Suppressor macrophage treated with lipopolysaccharide for 4 hours (primary cell): Measurements from ENCODE around the gene MTCH1.
"Not testable (repeated sequence)": the region's sequence is repeated elsewhere in the genome, so short reads cannot be mapped to it uniquely, and the experiment has no call there.

Source experiments
- DNase-seq: peaks from one replicate; pipeline ENCODE4 v3.0.0-alpha.2; 2020

Gene MTCH1

DNA sequence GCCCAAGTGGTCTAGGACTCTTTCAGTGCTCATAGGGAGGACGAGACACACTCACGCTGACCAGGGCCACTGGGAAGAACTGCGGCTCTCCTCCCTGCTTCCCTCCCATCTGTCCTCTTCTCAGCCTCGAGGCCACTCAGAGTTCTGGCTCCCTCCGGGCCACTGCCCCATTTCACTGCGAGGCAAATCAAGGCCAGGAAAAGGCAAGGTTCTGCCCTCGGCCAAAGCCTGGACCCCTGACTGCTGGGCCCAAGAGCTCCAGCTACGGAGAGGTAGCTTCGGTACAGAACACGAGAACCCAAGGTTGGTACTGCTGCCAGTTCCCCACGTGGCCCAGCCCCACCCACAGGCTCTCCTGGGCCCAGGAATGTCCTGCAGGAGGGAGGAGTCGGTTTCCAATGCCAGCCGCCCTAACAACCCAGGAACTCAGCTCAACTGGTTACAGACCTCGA is 16.7 kb downstream of the MTCH1 start:
- DNase-seq: no peak

- no peak for DNase-seq
Observed at GRCh38 chr6:36968266-36968977, 17.6 kb downstream of the MTCH1 start.

DNA sequence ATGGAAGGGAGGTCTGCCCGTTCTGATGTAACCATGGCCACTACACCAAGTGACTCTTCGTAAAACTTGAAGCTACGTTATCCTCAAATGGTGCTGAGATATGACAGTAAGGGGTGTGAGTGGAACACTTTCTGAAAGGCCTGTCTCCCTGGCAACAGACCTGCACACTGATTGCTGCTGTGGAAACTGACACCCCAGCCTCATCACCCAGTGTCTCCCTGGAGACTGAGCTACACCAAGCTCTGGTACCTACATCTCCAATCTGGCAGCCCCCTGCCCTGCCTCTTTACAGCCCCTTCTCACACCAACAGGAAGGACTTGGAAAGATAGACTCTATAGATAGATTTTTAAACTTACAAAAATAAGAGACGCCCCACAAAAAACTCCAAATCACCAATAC is 18.2 kb downstream of the MTCH1 start:
- DNase-seq: no peak

GRCh38 chr6:36967301-36967700 is 18.7 kb downstream of the MTCH1 start:
- no peak for DNase-seq

DNA sequence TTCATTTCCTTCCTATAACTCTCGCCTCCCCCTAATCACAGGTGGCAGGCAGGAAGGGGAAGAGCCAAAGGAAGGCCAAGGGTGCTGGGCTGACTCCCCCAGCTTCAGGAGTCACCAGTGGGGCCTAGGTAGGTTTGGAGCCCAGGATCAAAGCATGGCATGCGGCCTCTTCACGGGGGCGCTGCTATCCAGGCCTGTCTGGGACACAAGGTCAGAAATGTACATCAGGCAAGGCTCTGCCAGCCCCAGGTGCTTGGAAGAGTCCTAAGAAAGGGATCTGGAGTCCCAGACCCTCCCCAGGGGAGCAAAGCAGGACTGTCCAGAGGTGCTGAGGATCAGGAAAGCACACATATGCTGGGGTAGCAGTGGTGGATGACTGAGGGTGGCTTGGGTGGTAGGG is 21.1 kb downstream of the MTCH1 start:
- DNase-seq: no peak

DNA sequence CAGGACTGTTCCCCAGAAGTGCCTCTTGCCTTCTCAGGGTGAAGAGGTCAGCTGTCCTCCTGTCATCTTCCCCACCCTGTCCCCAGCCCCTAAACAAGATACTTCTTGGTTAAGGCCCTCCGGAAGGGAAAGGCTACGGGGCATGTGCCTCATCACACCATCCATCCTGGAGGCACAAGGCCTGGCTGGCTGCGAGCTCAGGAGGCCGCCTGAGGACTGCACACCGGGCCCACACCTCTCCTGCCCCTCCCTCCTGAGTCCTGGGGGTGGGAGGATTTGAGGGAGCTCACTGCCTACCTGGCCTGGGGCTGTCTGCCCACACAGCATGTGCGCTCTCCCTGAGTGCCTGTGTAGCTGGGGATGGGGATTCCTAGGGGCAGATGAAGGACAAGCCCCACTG is 21.6 kb downstream of the MTCH1 start:
- no peak for DNase-seq

GRCh38 chr6:36963451-36964290 is 22.3 kb downstream of the MTCH1 start:
- DNase-seq: no peak

DNA sequence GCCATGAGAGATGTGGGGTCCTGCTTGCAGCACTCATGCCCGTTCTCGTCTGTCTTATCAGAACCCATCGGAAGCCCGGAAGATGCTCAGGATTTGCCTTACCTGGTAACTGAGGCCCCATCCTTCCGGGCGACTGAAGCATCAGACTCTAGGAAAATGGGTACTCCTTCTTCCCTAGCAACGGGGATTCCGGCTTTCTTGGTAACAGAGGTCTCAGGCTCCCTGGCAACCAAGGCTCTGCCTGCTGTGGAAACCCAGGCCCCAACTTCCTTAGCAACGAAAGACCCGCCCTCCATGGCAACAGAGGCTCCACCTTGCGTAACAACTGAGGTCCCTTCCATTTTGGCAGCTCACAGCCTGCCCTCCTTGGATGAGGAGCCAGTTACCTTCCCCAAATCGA is 23.1 kb downstream of the MTCH1 start:
- peak; percentile 96 for DNase-seq

DNA sequence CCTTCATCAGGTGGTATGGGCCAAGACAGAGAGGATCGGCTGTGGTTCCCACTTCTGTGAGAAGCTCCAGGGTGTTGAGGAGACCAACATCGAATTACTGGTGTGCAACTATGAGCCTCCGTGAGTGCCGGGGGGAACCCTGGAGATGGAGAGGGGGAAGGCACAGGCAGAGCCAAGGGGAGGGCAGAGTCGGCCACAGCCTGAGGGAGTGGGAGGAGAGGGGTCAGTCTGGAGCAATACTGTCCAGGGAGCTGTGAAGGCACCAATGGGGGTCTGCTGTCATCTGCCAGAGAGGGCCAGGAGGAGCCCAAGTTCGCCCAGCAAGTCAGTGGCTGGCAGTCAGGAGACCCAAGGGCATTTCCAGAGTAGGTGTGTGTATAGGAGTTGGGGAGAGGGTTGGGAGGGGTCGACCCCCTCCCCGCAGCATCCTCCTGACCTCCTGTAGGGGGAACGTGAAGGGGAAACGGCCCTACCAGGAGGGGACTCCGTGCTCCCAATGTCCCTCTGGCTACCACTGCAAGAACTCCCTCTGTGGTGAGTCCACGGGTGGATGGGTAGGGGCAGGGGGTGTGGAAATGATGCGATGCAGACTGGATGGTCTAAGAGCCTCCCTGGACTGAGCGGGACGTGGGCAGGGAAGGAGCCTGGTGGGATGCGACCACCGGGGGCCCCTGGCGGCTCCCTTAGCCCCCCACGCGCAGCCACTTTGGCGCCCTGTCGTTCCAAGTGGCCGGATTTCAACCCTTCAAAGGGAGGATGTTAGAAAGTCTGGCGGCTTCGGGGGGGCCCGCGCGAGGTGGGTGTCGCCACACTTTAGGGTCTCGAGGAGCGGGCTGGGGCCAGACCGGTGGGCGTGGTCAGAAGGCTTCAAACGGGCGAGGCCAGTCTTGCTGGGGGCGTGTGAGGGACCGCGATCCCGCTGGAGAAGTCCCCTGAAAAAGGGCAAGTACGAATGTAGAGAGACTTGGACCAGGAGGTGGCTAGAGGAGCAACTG is 24.3 kb downstream of the MTCH1 start:
- DNase-seq: no peak

GRCh38 chr6:36959555-36960250 is 26.3 kb downstream of the MTCH1 start:
- DNase-seq: no peak

- DNase-seq: no peak
Observed at GRCh38 chr6:36958775-36959554, 27.0 kb downstream of the MTCH1 start.

GRCh38 chr6:36957773-36958271 is 28.2 kb downstream of the MTCH1 start:
- DNase-seq: no peak

GRCh38 chr6:36956446-36956820 is 29.6 kb downstream of the MTCH1 start:
- DNase-seq: no peak

- no peak for DNase-seq
Observed at GRCh38 chr6:36955671-36956445, 30.1 kb downstream of the MTCH1 start.

DNA sequence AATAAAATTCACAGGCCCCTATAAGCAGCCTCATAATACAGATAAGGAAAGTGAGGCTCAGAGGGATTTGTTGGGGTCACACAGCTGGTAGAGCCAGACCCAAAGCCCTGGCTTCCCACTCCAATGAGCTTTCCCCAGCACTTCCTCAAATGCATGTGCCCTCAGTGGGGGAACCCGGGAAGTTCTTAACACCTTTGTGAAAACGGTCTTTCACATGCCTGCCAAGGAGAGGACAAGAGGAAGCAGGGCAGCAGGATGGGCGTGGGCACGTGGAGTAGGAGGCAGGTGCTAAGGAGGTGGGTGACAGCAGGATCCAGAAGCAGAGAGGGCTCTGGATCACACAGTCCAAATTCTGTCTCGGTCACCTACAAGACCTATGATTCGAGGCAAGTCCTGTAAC is 30.9 kb downstream of the MTCH1 start:
- DNase-seq: peak; percentile 12

DNA sequence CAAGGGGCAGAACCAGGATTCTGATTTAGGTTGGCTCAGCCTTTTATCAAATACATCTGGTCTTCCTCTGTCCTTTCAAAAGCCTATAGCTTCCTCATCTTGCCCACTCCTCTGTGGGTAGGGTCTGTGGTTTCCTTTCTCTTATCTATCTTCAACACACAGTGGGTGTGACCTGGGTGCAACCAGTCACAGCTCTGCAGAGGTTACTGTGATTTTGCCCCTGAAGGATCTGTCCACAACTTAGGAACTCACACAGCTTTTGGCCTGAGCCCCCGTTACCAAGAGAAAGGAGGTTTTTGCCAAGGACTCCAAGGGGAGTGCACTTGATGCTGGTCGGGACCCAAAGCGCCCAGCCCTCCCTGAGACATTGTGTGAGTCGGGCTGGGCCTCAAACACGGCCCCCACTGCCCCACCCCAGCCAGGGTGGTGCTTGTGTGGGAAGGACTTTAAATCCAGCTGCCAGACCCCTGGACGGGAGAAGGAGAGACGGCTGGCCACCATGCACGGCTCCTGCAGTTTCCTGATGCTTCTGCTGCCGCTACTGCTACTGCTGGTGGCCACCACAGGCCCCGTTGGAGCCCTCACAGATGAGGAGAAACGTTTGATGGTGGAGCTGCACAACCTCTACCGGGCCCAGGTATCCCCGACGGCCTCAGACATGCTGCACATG is 31.6 kb downstream of the MTCH1 start, which contains the start of gene PI16:
Gene PI16, plus strand, starts transcription at position 477 of the 670 bp plus-strand sequence. Its CDS starts 23 bp downstream, at position 500.
- no peak for DNase-seq

DNA sequence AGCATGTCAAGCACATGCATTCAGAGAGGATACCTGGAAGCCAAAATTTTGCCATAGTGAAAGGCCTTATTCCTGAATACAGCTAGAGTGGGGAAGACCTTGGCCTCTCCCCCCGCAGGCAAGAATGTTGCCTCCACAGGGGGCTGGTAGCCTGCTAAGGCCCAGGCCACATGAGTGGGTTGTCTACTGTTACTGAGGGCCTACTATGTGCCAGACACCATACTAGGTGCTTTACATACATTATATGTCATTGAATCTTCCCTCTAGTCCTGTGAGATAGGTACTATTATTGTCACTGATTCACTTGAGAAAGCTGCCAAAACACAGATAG is 32.1 kb downstream of the MTCH1 start:
- DNase-seq: no peak

DNA sequence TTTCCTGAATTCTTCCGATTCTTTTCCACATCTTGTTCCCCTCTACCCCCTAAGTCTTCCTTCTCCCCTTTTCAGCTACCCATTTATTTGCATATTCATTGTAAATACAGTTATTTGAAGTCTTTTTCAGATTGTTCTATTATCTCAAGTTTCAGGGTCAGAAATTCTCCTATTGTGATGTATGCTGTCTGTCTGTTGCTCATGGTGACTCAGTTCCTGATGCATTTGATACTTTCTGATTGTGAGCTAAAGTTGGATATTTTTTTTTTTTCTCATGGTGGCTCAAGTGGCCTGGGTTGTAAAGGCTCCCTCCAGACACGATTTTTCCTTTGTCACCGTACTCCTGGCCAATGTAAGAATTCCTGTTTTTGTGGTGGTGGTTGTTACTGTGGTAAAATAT is 36.4 kb downstream of the MTCH1 start:
- DNase-seq: no peak

DNA sequence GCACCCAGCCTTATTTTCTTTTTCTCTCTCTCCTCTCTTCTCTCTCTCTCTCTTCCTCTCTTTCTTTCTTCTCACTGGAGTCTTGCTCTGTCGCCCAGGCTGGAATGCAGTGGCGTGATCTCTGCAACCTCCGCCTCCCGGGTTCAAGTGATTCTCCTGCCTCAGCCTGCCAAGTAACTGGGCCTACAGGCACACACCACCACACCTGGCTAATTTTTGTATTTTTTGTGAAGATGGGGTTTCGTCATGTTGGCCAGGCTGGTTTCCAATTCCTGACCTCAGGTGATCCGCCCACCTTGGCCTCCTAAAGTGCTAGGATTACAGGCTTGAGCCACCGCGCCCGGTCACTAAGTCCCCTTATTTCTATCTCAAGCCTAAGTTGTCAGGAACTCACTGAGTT is 36.9 kb downstream of the MTCH1 start:
- not testable (repeated sequence) for DNase-seq
